Lower leg skin (tissue), 3 donors: Measurements from ENCODE around the gene ZNF592.

Experiments used
- CTCF ChIP-seq, 3 donors: fragments of 450-650 bp; IDR thresholded peaks; one replicate each; pipeline ENCODE4 v1.5.1; 2016; ENCODE audit warnings: antibody characterized with exemption in 3 of 3, mild to moderate bottlenecking in 3 of 3, moderate library complexity in 2 of 3
- POLR2A ChIP-seq, 2 donors: fragments of 450-650 bp; IDR thresholded peaks; one replicate each; pipeline ENCODE4 v1.6.1; 2016 to 2017; ENCODE audit warnings: antibody characterized with exemption in 2 of 2, mild to moderate bottlenecking in 1 of 2, moderate library complexity in 1 of 2

GRCh38 chr15:84816694-84817465, 68.5 kb downstream of the ZNF592 start, which contains the start of gene ALPK3:
- TF ChIP-seq POLR2A (IDR thresholded peaks at IDR 0.05): no peak
- no peak for TF ChIP-seq CTCF (IDR thresholded peaks at IDR 0.05)
